Right lobe of liver (tissue), 6 donors: ENCODE results near the gene MRPS15. TPM values are rescaled to one million over a fixed set of nuclear protein-coding genes. Genes with fewer than 3 reads are reported as not detected.

ENCODE experiments used
- ATAC-seq, 4 donors: fragments of 200-7000 bp; cut with Tn5 transposase; one replicate each; pipeline ENCODE4 v1.9.1; 2020; ENCODE audit warnings: mild to moderate bottlenecking in 4 of 4, moderate library complexity in 4 of 4
- DNase-seq, 3 donors: peaks; one replicate each; pipeline ENCODE4 v3.0.0-alpha.2; 2020
- H3K27ac ChIP-seq, 3 donors: fragments of 200-600 bp; one replicate each; pipeline ENCODE4 v1.8.0; 2022
- H3K27me3 ChIP-seq, 2 donors: fragments of 200-600 bp; one replicate each; pipeline ENCODE4 v1.8.0; 2022
- H3K36me3 ChIP-seq, 4 donors: fragments of 200-600 bp; sonication (generic) in 1 of 4; one replicate each; pipeline versions ENCODE4 v1.5.1 to v1.8.0; 2017 to 2022; ENCODE audit warnings: control low read depth in 1 of 4
- H3K4me1 ChIP-seq, 4 donors: fragments of 200-600 bp; sonication (generic) in 1 of 4; one replicate each; pipeline versions ENCODE4 v1.5.1 to v1.8.0; 2017 to 2022; ENCODE audit warnings: control low read depth in 1 of 4
- H3K4me3 ChIP-seq, 3 donors: fragments of 200-600 bp; one replicate each; pipeline ENCODE4 v1.8.0; 2022
- H3K9me3 ChIP-seq, 4 donors: fragments of 200-600 bp; sonication (generic) in 1 of 4; one replicate each; pipeline versions ENCODE4 v1.5.1 to v1.8.0; 2017 to 2022; ENCODE audit warnings: control low read depth in 1 of 4
- POLR2A ChIP-seq: fragments of 450-650 bp; IDR thresholded peaks from one replicate; pipeline ENCODE4 v1.6.1; 2017; ENCODE audit warnings: antibody characterized with exemption, mild to moderate bottlenecking
- WGBS: methylation state at CpG from one replicate; pipeline ENCODE4 v1.1.6; 2018; ENCODE audit warnings: low coverage, low lambda C conversion rate; ENCODE audit not compliant: insufficient coverage; ENCODE audit errors: missing lambda C conversion rate; 5-methylcytosine and 5-hydroxymethylcytosine counted together
- intact Hi-C, 2 donors: fragments of 100-400 bp; cut with DNase I; formaldehyde crosslinking; loops; one replicate each; pipeline versions ENCODE4 v1.11.2 to v1.14.1; 2022
- total RNA-seq, 6 experiments: library from RNA; depleted of rRNA in 2 of 6; stranded (reverse); fragments of >200 nt in 2 of 6; fragmentation: NEBNext Ultra II Directional in 3 of 6; extraction: Animal tissue kit (Norgen Biotek cat#: 25700) in 3 of 6; gene quantifications; one replicate each; pipeline versions ENCODE4 v1.1.0 to v1.2.4, GENCODE V29; 2016 to 2023
- TF ChIP-seq, protein P1 (sequence below), 4 donors: fragments of 200-600 bp in 3 of 4; fragments of 450-650 bp in 1 of 4; IDR thresholded peaks; one replicate each; pipeline versions ENCODE4 v1.5.1 to v1.8.0; 2016 to 2022; ENCODE audit warnings: antibody characterized with exemption in 4 of 4, mild to moderate bottlenecking in 2 of 4
- donor health status: DM: no; HTN: yes; CAD: no.
- donor health status: DM: no; HTN: no; CAD: no.
- donor health status: DM: no; HTN: no; CAD: no.
- donor health status: DM: no; HTN: yes; CAD: no.
- donor health status: DM: no; HTN: yes; CAD: no.

Gene MRPS15
- total RNA-seq, 6 experiments from 2014 or later, result 44.9 to 63.6 (median 55.1) TPM

DNA sequence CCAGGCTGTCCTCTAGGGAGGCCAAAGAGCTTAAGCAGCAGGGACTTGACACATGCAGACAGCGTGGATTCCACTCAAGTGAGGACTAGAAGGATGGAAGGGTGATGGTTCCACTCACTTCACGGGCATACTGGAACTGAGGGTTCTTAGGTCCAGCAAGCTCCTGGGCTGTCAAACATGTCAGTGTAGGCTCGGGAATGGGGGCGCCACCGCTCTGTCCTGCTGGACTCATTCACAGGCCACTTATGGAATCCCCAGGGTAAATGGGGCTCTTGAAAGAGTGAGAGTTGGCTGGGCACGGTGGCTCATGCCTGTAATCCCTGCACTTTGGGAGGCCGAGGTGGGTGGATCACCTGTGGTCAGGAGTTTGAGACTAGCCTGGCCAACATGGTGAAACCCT lies 46.2 kb upstream of the MRPS15 start:
- no peak for DNase-seq
- TF ChIP-seq POLR2A, result no peak
- TF ChIP-seq, protein P1, sequence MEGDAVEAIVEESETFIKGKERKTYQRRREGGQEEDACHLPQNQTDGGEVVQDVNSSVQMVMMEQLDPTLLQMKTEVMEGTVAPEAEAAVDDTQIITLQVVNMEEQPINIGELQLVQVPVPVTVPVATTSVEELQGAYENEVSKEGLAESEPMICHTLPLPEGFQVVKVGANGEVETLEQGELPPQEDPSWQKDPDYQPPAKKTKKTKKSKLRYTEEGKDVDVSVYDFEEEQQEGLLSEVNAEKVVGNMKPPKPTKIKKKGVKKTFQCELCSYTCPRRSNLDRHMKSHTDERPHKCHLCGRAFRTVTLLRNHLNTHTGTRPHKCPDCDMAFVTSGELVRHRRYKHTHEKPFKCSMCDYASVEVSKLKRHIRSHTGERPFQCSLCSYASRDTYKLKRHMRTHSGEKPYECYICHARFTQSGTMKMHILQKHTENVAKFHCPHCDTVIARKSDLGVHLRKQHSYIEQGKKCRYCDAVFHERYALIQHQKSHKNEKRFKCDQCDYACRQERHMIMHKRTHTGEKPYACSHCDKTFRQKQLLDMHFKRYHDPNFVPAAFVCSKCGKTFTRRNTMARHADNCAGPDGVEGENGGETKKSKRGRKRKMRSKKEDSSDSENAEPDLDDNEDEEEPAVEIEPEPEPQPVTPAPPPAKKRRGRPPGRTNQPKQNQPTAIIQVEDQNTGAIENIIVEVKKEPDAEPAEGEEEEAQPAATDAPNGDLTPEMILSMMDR (IDR thresholded peaks at IDR 0.05), result no peak
- no CpG with 5 or more reads among the region's 7 CpGs for WGBS
- intact Hi-C loops, result no loop called here
- no peaks in the 10 kb centered on the region for H3K4me1 ChIP-seq
- no peak overlapping the region for H3K27ac ChIP-seq
- no peaks in the 10 kb centered on the region for H3K36me3 ChIP-seq
- no peak for ATAC-seq
- H3K9me3 ChIP-seq, result no peaks in the 10 kb centered on the region
- no peaks in the 10 kb centered on the region for H3K27me3 ChIP-seq
- H3K4me3 ChIP-seq, result no peak overlapping the region

DNA sequence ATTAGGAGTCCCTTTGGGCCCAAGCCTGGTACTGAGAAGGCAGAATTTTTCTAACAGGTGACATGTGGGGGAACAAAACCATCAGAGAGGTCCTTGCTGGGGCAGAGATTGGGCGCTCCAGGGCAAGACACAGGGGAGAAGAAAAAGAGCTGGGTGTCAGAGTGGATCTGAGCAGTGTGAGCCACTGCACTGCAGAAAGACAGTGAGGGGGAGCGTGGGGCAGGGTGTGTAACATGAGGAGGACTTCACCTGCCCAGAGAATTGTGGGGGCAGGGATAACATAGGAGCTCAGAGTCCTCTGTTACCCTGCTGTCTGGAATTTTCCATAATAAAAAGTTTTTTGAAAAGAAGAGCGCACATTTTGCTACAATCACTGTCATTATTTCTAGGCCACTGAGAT lies 44.1 kb upstream of the MRPS15 start:
- Histone ChIP-seq H3K36me3 (no peaks in the 10 kb centered on the region), H3K4me1 (no peaks in the 10 kb centered on the region), H3K27ac (no peak overlapping the region), H3K27me3 (no peaks in the 10 kb centered on the region), H3K4me3 (no peak overlapping the region), H3K9me3 (no peaks in the 10 kb centered on the region)
- intact Hi-C loops, result no loop called here
- TF ChIP-seq POLR2A, result no peak
- TF ChIP-seq, protein P1 (IDR thresholded peaks at IDR 0.05), result no peak
- ATAC-seq, result no peak
- DNase-seq, result no peak
- WGBS, result 86% methylated on average over 3 of the region's 3 CpGs

DNA sequence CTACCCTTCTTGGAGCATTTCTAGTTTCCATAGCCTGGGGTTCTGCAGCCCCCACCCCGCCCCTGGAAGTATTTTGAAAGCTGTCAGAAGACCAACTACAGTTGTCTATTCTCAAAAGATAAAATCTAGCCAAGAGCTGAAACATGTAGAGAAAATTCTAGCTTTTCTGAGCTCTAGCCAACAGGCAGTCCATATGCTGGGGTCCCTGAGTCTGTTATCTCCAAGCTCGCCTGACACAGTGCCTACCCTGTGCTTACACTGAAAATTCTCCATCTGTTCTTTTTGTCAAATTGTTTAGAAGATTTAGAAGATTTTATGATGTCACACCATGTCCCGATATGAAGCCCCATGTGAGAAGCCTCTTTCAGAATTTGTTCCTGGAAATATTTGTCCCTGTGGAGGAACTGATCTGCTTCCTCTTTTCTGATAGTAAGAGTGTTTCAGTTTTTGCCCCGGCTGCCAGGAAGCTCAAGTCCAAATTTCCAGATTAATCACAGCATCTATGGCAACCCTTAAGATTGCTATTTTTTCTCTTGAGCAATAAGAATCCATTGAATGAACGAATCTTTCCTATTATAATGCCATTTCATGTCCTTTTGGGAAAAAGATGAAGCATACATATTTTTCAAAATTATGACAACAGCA lies 42.2 kb upstream of the MRPS15 start:
- H3K4me1 ChIP-seq, result no peaks in the 10 kb centered on the region
- DNase-seq, result no peak
- no peaks in the 10 kb centered on the region for H3K9me3 ChIP-seq
- H3K36me3 ChIP-seq, result no peaks in the 10 kb centered on the region
- 53% methylated on average over 5 of the region's 5 CpGs for WGBS
- intact Hi-C loops, result no loop called here
- no peaks in the 10 kb centered on the region for H3K27me3 ChIP-seq
- H3K4me3 ChIP-seq, result no peak overlapping the region
- TF ChIP-seq, protein P1 (IDR thresholded peaks at IDR 0.05), result no peak
- TF ChIP-seq POLR2A, result no peak
- no peak overlapping the region for H3K27ac ChIP-seq
- ATAC-seq, result no peak

DNA sequence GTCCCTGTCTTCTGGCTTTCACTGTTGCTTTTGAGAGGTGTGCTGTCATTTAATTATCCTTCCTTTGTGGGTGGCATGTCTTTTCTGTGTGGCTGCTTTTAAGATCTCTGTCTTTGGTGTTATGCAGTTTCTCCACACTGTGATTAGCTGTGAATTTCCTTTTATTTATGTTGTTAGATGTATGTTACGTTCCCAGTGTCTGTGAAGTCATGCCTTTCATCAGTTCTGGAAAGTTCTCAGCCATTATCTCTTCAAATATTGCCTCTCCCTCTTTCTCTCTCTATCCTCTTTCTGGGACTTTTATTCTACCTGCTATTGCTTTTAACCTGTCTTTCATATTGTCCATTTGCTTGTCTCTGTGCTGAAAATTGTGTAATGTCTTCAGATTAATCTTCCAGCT lies 39.5 kb upstream of the MRPS15 start:
- TF ChIP-seq, protein P1 (IDR thresholded peaks at IDR 0.05), result no peak
- no peak for TF ChIP-seq POLR2A
- Histone ChIP-seq H3K9me3 (no peaks in the 10 kb centered on the region), H3K4me3 (no peak overlapping the region), H3K27me3 (no peaks in the 10 kb centered on the region), H3K36me3 (no peaks in the 10 kb centered on the region), H3K27ac (no peak overlapping the region), H3K4me1 (no peaks in the 10 kb centered on the region)
- ATAC-seq (no peak), DNase-seq (no peak)
- intact Hi-C loops, result no loop called here
- WGBS, result 60% methylated on average over 1 of the region's 1 CpG

DNA sequence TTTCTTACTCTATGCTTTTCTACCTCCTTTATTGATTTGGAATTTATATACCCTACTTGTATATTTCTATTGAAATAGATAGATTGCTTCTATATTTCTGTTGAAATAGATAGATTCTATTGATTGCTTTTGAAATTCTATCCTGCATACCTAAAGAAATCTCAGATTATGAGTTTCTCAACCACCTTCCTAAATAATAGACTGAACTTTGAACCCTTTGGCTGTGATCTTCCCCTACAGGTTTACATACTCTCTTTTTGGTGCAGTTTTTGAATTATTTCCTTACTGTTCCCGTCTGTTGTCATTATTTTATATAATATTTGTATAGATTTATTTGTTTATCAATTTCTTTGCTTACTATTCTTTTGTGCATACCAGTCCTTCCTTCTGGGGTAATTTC lies 39.0 kb upstream of the MRPS15 start:
- TF ChIP-seq POLR2A, result no peak
- TF ChIP-seq, protein P1 (IDR thresholded peaks at IDR 0.05), result no peak

More for the DNA sequence above, 39.0 kb upstream of the MRPS15 start:
- H3K27ac ChIP-seq, result no peak overlapping the region
- no peak overlapping the region for H3K4me3 ChIP-seq
- ATAC-seq (no peak), DNase-seq (no peak)
- H3K27me3 ChIP-seq, result no peaks in the 10 kb centered on the region
- H3K4me1 ChIP-seq, result no peaks in the 10 kb centered on the region
- intact Hi-C loops, result no loop called here
- no peaks in the 10 kb centered on the region for H3K9me3 ChIP-seq
- 33% methylated on average over 1 of the region's 1 CpG for WGBS
- no peaks in the 10 kb centered on the region for H3K36me3 ChIP-seq
